ENCODE measurements around the gene MRS2. TPM values are rescaled to one million over a fixed set of nuclear protein-coding genes. Genes with fewer than 3 reads are reported as not detected.
"Not testable (repeated sequence)": the region's sequence is repeated elsewhere in the genome, so short reads cannot be mapped to it uniquely, and the experiment has no call there.

MRS2 gene
- total and polyA plus RNA-seq, 9 of the 15 experiments (the other 6 are each of a cell fraction or from before 2014, with no cell fraction given): 14.6 to 57.9 (median 48.1) TPM

DNA sequence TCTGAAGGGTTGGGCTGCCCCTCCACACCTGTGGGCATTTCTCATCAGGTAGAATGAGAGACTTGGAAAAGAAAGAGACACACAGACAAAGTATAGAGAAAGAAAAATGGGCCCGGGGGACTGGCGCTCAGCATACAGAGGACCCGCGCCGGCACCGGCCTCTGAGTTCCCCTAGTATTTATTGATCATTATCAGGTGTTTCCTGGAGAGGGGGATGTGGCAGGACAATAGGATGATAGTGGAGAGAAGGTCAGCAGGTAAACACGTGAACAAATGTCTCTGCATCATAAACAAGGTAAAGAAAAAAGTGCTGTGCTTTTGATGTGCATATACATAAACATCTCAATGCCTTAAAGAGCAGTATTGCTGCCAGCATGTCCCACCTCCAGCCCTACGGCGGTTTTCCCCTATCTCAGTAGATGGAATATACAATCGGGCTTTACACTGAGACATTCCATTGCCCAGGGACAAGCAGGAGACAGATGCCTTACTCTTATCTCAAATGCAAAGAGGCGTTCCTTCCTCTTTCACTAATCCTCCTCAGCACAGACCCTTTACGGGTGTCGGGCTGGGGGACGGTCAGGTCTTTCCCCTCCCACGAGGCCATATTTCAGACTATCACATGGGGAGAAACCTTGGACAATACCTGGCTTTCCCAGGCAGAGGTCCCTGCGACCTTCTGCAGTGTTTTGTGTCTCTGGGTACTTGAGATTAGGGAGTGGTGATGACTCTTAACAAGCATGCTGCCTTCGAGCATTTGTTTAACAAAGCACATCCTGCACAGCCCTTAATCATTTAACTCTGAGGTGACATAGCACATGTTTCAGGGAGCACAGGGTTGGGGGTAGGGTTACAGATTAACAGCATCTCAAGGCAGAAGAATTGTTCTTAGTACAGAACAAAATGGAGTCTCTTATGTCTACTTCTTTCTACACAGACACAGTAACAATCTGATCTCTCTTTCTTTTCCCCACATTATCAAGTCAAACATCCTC lies 2.4 kb upstream of the MRS2 start (continued):
- TF ChIP-seq PKNOX1 (IDR thresholded peaks at IDR 0.05) (peak; percentile 46; the same call in 1 of the 2 replicates), ARID1B (IDR thresholded peaks at IDR 0.05) (peak; percentile 81), ARID2 (IDR thresholded peaks at IDR 0.05) (0 out of 2 replicates have a peak, but pooled peaks have one; percentile 28), BCOR (IDR thresholded peaks at IDR 0.05) (peak; percentile 20; the same call in 1 of the 2 replicates), NRF1 (conservative IDR thresholded peaks at IDR 0.05 in 1 of 2, IDR thresholded peaks at IDR 0.05 in 1 of 2) (peak; percentile 28 to 36; a peak in 1 of 4 replicates), ZNF175 (CRISPR knock-in tag; IDR thresholded peaks at IDR 0.05; ENCODE audit: low read depth) (0 out of 2 replicates have a peak, but pooled peaks have one; percentile 40), TAL1 (IDR thresholded peaks at IDR 0.05) (peak; percentile 60; the same call in 1 of the 2 replicates), KDM1A (IDR thresholded peaks at IDR 0.05) (peak; percentile 65 to 79), PRDM10 (IDR thresholded peaks at IDR 0.05; ENCODE audit: partially characterized antibody) (peak; percentile 39), ATF7 (IDR thresholded peaks at IDR 0.05) (0 out of 2 replicates have a peak, but pooled peaks have one; percentile 27), MAZ (CRISPR knock-in tag; conservative IDR thresholded peaks at IDR 0.05 in 1 of 2, IDR thresholded peaks at IDR 0.05 in 1 of 2) (0 out of 4 replicates have a peak, but pooled peaks of 1 of the 2 experiments have one; percentile 13), ZEB2 (IDR thresholded peaks at IDR 0.05) (peak; percentile 68), SMARCE1 (IDR thresholded peaks at IDR 0.05) (peak; percentile 60; the same call in 1 of the 2 replicates), C11orf30 (IDR thresholded peaks at IDR 0.05; ENCODE audit: low read depth) (peak; percentile 15; the same call in 1 of the 2 replicates), BRD9 (IDR thresholded peaks at IDR 0.05; ENCODE audit: low read depth, partially characterized antibody) (peak; percentile 22), ETV5 (CRISPR knock-in tag; IDR thresholded peaks at IDR 0.05; ENCODE audit: low read depth) (0 out of 2 replicates have a peak, but pooled peaks have one; percentile 50), TOE1 (IDR thresholded peaks at IDR 0.05; ENCODE audit: borderline replicate concordance) (0 out of 2 replicates have a peak, but pooled peaks have one; percentile 29), CXXC5 (CRISPR knock-in tag; IDR thresholded peaks at IDR 0.05) (peak; percentile 58), PTRF (tag; IDR thresholded peaks at IDR 0.05) (peak; percentile 76), TCFL5 (CRISPR knock-in tag; conservative IDR thresholded peaks at IDR 0.05) (0 out of 2 replicates have a peak, but pooled peaks have one; percentile 57), CBFA2T3 (IDR thresholded peaks at IDR 0.05) (peak; percentile 87)
- TF ChIP-seq, protein P1, sequence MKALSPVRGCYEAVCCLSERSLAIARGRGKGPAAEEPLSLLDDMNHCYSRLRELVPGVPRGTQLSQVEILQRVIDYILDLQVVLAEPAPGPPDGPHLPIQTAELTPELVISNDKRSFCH (CRISPR knock-in tag; IDR thresholded peaks at IDR 0.05): not testable (repeated sequence)
- TF ChIP-seq, protein P1 (tag; IDR thresholded peaks at IDR 0.05): peak; percentile 87
- not testable (repeated sequence) for TF ChIP-seq TOE1 (CRISPR knock-in tag; IDR thresholded peaks at IDR 0.05; ENCODE audit: borderline replicate concordance, low read depth)

Measured in K562 (cell line).